HEK293 (cell line): ENCODE measurements around the gene RANBP10.

ENCODE experiments used
- CTCF ChIA-PET: fragments of 350-600 bp; formaldehyde crosslinking; extraction: SDS; loops from one replicate; lab custom pipeline; 2021; ENCODE audit warnings: antibody characterized with exemption; lab: Yijun Ruan, JAX
- POLR2A ChIA-PET: fragments of 300-600 bp; formaldehyde crosslinking; extraction: SDS; loops from one replicate; lab custom pipeline; 2020; ENCODE audit warnings: antibody characterized with exemption, inconsistent platforms; lab: Yijun Ruan, JAX
- H3K27ac ChIP-seq: fragments of 200-500 bp; sonication (Bioruptor generic); 2 replicates; pipeline ENCODE4 v1.5.1; 2014; ENCODE audit warnings: low read depth, low read length, control low read depth, inconsistent platforms; ENCODE audit errors: extremely low read depth
- H3K36me3 ChIP-seq, 2 experiments: fragments of 200-500 bp in 1 of 2; sonication (Bioruptor generic) in 1 of 2; 1 replicate in 1 of 2; 2 replicates in 1 of 2; pipeline ENCODE4 v1.5.1; 2014 to 2017; ENCODE audit warnings: inconsistent platforms in 2 of 2, low read length in 2 of 2; ENCODE audit not compliant: control insufficient read depth in 2 of 2, insufficient read depth in 1 of 2
- H3K4me1 ChIP-seq: fragments of 200-500 bp; sonication (Bioruptor generic); 2 replicates; pipeline ENCODE4 v1.5.1; 2014; ENCODE audit warnings: mild to moderate bottlenecking, low read length, inconsistent platforms; ENCODE audit not compliant: control insufficient read depth, insufficient read depth
- H3K4me3 ChIP-seq: 2 replicates; pipeline ENCODE4 v1.5.1; 2011; ENCODE audit warnings: low read depth, mild to moderate bottlenecking, control low read depth, low read length, moderate library complexity
- H3K9me3 ChIP-seq: fragments of 200-500 bp; sonication (Bioruptor generic); 2 replicates; pipeline ENCODE4 v1.5.1; 2014; ENCODE audit warnings: low read depth, low read length, inconsistent platforms; ENCODE audit not compliant: control insufficient read depth, insufficient read depth
- BCL11B ChIP-seq: fragments of 450-650 bp; formaldehyde crosslinking; IDR thresholded peaks from 2 replicates; pipeline ENCODE4 v1.5.1; 2016; ENCODE audit warnings: low read depth, missing biosample characterization, missing genetic modification characterization
- FEZF1 ChIP-seq: fragments of 450-650 bp; formaldehyde crosslinking; IDR thresholded peaks from 2 replicates; pipeline ENCODE4 v1.5.1; 2016; ENCODE audit warnings: missing biosample characterization, missing genetic modification characterization
- KLF10 ChIP-seq: fragments of 450-650 bp; IDR thresholded peaks from 2 replicates; pipeline ENCODE4 v1.5.1; 2018; ENCODE audit warnings: missing biosample characterization, mild to moderate bottlenecking, missing genetic modification characterization
- KLF9 ChIP-seq: fragments of 450-650 bp; formaldehyde crosslinking; IDR thresholded peaks from 2 replicates; pipeline ENCODE4 v1.5.1; 2016; ENCODE audit warnings: missing biosample characterization, missing genetic modification characterization, low read depth
- SP3 ChIP-seq: fragments of 450-650 bp; formaldehyde crosslinking; IDR thresholded peaks from 2 replicates; pipeline ENCODE4 v1.5.1; 2016; ENCODE audit warnings: missing biosample characterization, missing genetic modification characterization
- ZBTB8A ChIP-seq: fragments of 450-650 bp; formaldehyde crosslinking; IDR thresholded peaks from 2 replicates; pipeline ENCODE4 v1.5.1; 2016; ENCODE audit warnings: missing biosample characterization, missing genetic modification characterization
- ZEB2 ChIP-seq: fragments of 450-650 bp; formaldehyde crosslinking; IDR thresholded peaks from 2 replicates; pipeline ENCODE4 v1.5.1; 2016; ENCODE audit warnings: missing biosample characterization, missing genetic modification characterization
- ZIC2 ChIP-seq: fragments of 450-650 bp; formaldehyde crosslinking; IDR thresholded peaks from 2 replicates; pipeline ENCODE4 v1.5.1; 2016; ENCODE audit warnings: missing biosample characterization, missing genetic modification characterization
- ZNF155 ChIP-seq: fragments of 450-650 bp; formaldehyde crosslinking; IDR thresholded peaks from 2 replicates; pipeline ENCODE4 v1.5.1; 2016; ENCODE audit warnings: missing biosample characterization, missing genetic modification characterization
- ZNF169 ChIP-seq: fragments of 450-650 bp; formaldehyde crosslinking; IDR thresholded peaks from 2 replicates; pipeline ENCODE4 v1.5.1; 2016; ENCODE audit warnings: missing biosample characterization, missing genetic modification characterization
- ZNF223 ChIP-seq: fragments of 450-650 bp; formaldehyde crosslinking; IDR thresholded peaks from 2 replicates; pipeline ENCODE4 v1.5.1; 2016; ENCODE audit warnings: missing biosample characterization, missing genetic modification characterization
- ZNF433 ChIP-seq: fragments of 450-650 bp; formaldehyde crosslinking; IDR thresholded peaks from 2 replicates; pipeline ENCODE4 v1.5.1; 2016; ENCODE audit warnings: missing biosample characterization, missing genetic modification characterization, low read depth
- ZNF548 ChIP-seq: fragments of 450-650 bp; formaldehyde crosslinking; IDR thresholded peaks from 2 replicates; pipeline ENCODE4 v1.5.1; 2016; ENCODE audit warnings: missing biosample characterization, missing genetic modification characterization
- ZNF561 ChIP-seq: fragments of 450-650 bp; IDR thresholded peaks from 2 replicates; pipeline ENCODE4 v1.5.1; 2018; ENCODE audit warnings: missing biosample characterization, missing genetic modification characterization, borderline replicate concordance
- ZNF585B ChIP-seq: fragments of 450-650 bp; formaldehyde crosslinking; IDR thresholded peaks from 2 replicates; pipeline ENCODE4 v1.5.1; 2016; ENCODE audit warnings: missing biosample characterization, missing genetic modification characterization
- ZNF624 ChIP-seq: fragments of 450-650 bp; formaldehyde crosslinking; IDR thresholded peaks from 2 replicates; pipeline ENCODE4 v1.5.1; 2017; ENCODE audit warnings: missing biosample characterization, missing genetic modification characterization
- ZNF664 ChIP-seq: fragments of 450-650 bp; formaldehyde crosslinking; IDR thresholded peaks from 2 replicates; pipeline ENCODE4 v1.5.1; 2016; ENCODE audit warnings: missing biosample characterization, missing genetic modification characterization
- ZNF837 ChIP-seq: fragments of 450-650 bp; formaldehyde crosslinking; IDR thresholded peaks from 2 replicates; pipeline ENCODE4 v1.5.1; 2016; ENCODE audit warnings: missing biosample characterization, missing genetic modification characterization
- ZNF843 ChIP-seq: fragments of 450-650 bp; formaldehyde crosslinking; IDR thresholded peaks from 2 replicates; pipeline ENCODE4 v1.5.1; 2016; ENCODE audit warnings: missing biosample characterization, missing genetic modification characterization
- ZSCAN30 ChIP-seq: fragments of 450-650 bp; IDR thresholded peaks from 2 replicates; pipeline ENCODE4 v1.5.1; 2018; ENCODE audit warnings: missing biosample characterization, mild to moderate bottlenecking, missing genetic modification characterization, moderate library complexity
- TF ChIP-seq, protein P1 (sequence below): fragments of 450-650 bp; formaldehyde crosslinking; IDR thresholded peaks from 2 replicates; pipeline ENCODE4 v1.5.1; 2016; ENCODE audit warnings: missing biosample characterization, missing genetic modification characterization
- TF ChIP-seq, protein P2 (sequence below): fragments of 450-650 bp; formaldehyde crosslinking; IDR thresholded peaks from 2 replicates; pipeline ENCODE4 v1.5.1; 2016; ENCODE audit warnings: missing biosample characterization, missing genetic modification characterization
- TF ChIP-seq, protein P3 (sequence below): fragments of 450-650 bp; formaldehyde crosslinking; IDR thresholded peaks from 2 replicates; pipeline ENCODE4; 2016; ENCODE audit warnings: missing biosample characterization, missing genetic modification characterization

RANBP10 gene

DNA sequence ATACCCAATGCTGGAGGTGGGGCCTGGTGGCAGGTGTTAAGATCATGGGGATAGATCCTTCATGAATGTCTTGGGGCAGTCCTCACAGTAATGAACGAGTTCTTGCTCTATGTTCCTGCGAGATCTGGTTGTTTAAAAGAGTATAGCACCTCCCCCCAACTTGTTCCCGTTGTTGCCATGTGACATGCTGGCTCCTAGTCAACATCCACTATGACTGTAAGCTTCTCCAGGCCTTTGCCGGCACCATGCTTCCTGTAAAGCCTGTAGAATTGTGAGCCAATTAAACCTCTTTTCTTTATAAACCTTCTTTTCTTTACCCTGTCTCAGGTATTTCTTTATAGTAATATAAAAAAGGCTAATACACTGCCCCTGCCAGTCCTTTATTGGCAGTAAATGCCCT, 33.3 kb downstream of the RANBP10 start (continued):
- no peak for TF ChIP-seq KLF9 (tag by site-specific recombination)
- no peak for TF ChIP-seq ZSCAN30 (tag by site-specific recombination)
- no peak for TF ChIP-seq ZNF585B (tag by site-specific recombination)
- TF ChIP-seq ZIC2 (tag by site-specific recombination) = no peak
- no peak for TF ChIP-seq ZNF169 (tag by site-specific recombination)
- TF ChIP-seq ZNF433 = no peak
- TF ChIP-seq ZNF223 = no peak
- TF ChIP-seq, protein P1, sequence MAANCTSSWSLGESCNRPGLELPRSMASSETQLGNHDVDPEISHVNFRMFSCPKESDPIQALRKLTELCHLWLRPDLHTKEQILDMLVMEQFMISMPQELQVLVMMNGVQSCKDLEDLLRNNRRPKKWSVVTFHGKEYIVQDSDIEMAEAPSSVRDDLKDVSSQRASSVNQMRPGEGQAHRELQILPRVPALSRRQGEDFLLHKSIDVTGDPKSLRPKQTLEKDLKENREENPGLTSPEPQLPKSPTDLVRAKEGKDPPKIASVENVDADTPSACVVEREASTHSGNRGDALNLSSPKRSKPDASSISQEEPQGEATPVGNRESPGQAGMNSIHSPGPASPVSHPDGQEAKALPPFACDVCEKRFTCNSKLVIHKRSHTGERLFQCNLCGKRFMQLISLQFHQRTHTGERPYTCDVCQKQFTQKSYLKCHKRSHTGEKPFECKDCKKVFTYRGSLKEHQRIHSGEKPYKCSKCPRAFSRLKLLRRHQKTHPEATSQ (tag by site-specific recombination) = no peak
- no peak for TF ChIP-seq ZBTB8A (tag by site-specific recombination)
- no peak for TF ChIP-seq SP3 (tag by site-specific recombination)

DNA sequence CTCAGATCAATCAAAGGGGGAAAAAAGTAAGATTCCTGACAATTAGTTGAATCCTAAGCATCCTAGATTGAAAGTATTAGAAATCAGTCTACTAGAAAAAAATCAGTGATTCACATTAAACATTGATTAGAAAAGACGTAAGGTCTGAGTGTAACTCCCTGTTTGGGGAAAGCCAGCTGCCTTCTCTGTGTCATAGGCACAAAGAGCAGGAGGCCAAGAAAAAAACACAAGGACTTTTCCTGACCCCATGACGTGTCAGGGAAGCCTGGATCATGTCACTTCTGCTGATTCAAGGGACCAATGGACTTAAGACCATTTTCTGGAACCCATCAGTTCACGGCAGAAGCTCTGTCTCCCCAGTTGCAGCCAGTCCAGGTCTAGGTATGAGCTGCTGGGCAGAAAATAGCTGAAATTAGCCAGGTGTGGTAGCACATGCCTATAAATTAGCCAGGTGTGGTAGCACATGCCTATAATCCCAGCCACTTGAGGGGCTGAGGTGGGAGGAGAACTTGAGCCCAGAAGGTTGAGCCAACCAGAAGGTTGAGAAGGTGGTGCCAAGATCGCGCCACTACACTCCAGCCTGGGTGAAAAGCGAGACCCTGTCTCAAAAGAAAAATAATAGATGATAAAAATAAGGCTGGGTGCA, 35.9 kb downstream of the RANBP10 start:
- Histone ChIP-seq H3K27ac (no peak overlapping the region), H3K9me3 (no peaks in the 10 kb centered on the region), H3K36me3 (peaks cover 0 to 4% of the 10 kb centered on the region in 2 experiments; a peak in 2 of 3 replicates)
- ChIA-PET CTCF (interaction anchor here (0.6 kb wide), 2 partner anchors 37 to 196 kb away, joined by 3 read pairs; no protein-coding TSS in a partner anchor), POLR2A (interaction anchor here (1.7 kb wide), 1 partner anchor 36 kb away, joined by 5 read pairs; the partner anchor contains the start of genes RANBP10 and TSNAXIP1)
- TF ChIP-seq FEZF1 (tag by site-specific recombination) (no peak), KLF9 (tag by site-specific recombination) (no peak), ZNF155 (no peak), BCL11B (tag by site-specific recombination) (no peak), ZNF843 (no peak), ZEB2 (tag by site-specific recombination) (no peak), ZNF837 (tag by site-specific recombination) (no peak), ZNF624 (tag by site-specific recombination) (no peak), ZSCAN30 (tag by site-specific recombination) (no peak), KLF10 (tag by site-specific recombination) (no peak), ZNF548 (tag by site-specific recombination) (no peak), ZNF664 (tag by site-specific recombination) (no peak), ZNF561 (no peak)
- TF ChIP-seq, protein P2, sequence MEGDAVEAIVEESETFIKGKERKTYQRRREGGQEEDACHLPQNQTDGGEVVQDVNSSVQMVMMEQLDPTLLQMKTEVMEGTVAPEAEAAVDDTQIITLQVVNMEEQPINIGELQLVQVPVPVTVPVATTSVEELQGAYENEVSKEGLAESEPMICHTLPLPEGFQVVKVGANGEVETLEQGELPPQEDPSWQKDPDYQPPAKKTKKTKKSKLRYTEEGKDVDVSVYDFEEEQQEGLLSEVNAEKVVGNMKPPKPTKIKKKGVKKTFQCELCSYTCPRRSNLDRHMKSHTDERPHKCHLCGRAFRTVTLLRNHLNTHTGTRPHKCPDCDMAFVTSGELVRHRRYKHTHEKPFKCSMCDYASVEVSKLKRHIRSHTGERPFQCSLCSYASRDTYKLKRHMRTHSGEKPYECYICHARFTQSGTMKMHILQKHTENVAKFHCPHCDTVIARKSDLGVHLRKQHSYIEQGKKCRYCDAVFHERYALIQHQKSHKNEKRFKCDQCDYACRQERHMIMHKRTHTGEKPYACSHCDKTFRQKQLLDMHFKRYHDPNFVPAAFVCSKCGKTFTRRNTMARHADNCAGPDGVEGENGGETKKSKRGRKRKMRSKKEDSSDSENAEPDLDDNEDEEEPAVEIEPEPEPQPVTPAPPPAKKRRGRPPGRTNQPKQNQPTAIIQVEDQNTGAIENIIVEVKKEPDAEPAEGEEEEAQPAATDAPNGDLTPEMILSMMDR (tag by site-specific recombination) = no peak
- TF ChIP-seq, protein P3, sequence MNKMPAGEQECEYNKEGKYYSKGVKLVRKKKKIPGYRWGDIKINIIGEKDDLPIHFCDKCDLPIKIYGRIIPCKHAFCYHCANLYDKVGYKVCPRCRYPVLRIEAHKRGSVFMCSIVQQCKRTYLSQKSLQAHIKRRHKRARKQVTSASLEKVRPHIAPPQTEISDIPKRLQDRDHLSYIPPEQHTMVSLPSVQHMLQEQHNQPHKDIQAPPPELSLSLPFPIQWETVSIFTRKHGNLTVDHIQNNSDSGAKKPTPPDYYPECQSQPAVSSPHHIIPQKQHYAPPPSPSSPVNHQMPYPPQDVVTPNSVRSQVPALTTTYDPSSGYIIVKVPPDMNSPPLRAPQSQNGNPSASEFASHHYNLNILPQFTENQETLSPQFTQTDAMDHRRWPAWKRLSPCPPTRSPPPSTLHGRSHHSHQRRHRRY = no peak
- TF ChIP-seq, all 188 proteins: peak for 0
- H3K4me3 ChIP-seq = no peak overlapping the region
- no peaks in the 10 kb centered on the region for H3K4me1 ChIP-seq
